Neural cell (in vitro differentiated cells): ENCODE data around the gene C1orf185. TPM values are rescaled to one million over a fixed set of nuclear protein-coding genes. Genes with fewer than 3 reads are reported as not detected.

Experiments
- H2AFZ ChIP-seq: fragments of 200-600, 300-800 bp; sonication (generic), shearing (Covaris generic); 2 replicates; pipeline ENCODE4 v1.6.0; 2014; ENCODE audit warnings: low read depth, mild to moderate bottlenecking, antibody characterized with exemption, low read length, moderate library complexity
- H3F3A ChIP-seq: fragments of 200-600 bp; shearing (Covaris generic); 2 replicates; pipeline ENCODE4 v1.6.1; 2016; ENCODE audit warnings: mild to moderate bottlenecking, moderate library complexity, mixed read lengths, antibody characterized with exemption, low read length; ENCODE audit not compliant: insufficient read depth, poor library complexity, severe bottlenecking
- H3K27ac ChIP-seq: fragments of 200-600, 300-800 bp; sonication (generic), shearing (Covaris generic); 2 replicates; pipeline ENCODE4 v1.5.1; 2014; ENCODE audit warnings: mild to moderate bottlenecking, low read length, moderate library complexity
- H3K27me3 ChIP-seq: fragments of 300-800, 200-600 bp; sonication (generic), shearing (Covaris generic); 2 replicates; pipeline ENCODE4 v1.6.0; 2014; ENCODE audit warnings: mild to moderate bottlenecking, low read depth, low read length, moderate library complexity; ENCODE audit not compliant: insufficient read depth
- H3K36me3 ChIP-seq: fragments of 300-800, 200-600 bp; sonication (generic), shearing (Covaris generic); 2 replicates; pipeline ENCODE4 v1.5.1; 2014; ENCODE audit warnings: mild to moderate bottlenecking, antibody characterized with exemption, low read length, moderate library complexity; ENCODE audit not compliant: insufficient read depth
- H3K4me2 ChIP-seq: fragments of 300-800, 200-600 bp; sonication (generic), shearing (Covaris generic); 2 replicates; pipeline ENCODE4 v1.6.0; 2014; ENCODE audit warnings: mild to moderate bottlenecking, low read length
- H3K4me3 ChIP-seq: fragments of 300-800, 200-600 bp; sonication (generic), shearing (Covaris generic); 2 replicates; pipeline ENCODE4 v1.5.1; 2014; ENCODE audit warnings: mild to moderate bottlenecking, low read length, moderate library complexity
- H3K79me2 ChIP-seq: fragments of 200-600 bp; shearing (Covaris generic); replicated peaks from 2 replicates; pipeline ENCODE4 v1.6.0; 2014; ENCODE audit warnings: mild to moderate bottlenecking, low read length, moderate library complexity; ENCODE audit not compliant: insufficient read depth
- H3K9ac ChIP-seq: fragments of 300-800, 200-600 bp; sonication (generic), shearing (Covaris generic); 2 replicates; pipeline ENCODE4 v1.6.1; 2016; ENCODE audit warnings: mild to moderate bottlenecking, low read length, mixed read lengths
- H3K9me2 ChIP-seq: fragments of 200-600 bp; shearing (Covaris generic); 2 replicates; pipeline ENCODE4 v1.6.1; 2016; ENCODE audit warnings: mild to moderate bottlenecking, low read length, mixed read lengths; ENCODE audit not compliant: insufficient read depth
- H3K9me3 ChIP-seq: fragments of 200-600, 300-800 bp; sonication (generic), shearing (Covaris generic); 2 replicates; pipeline ENCODE4 v1.6.1; 2016; ENCODE audit warnings: mild to moderate bottlenecking, mixed run types, low read length, moderate library complexity, mixed read lengths
- H4K20me1 ChIP-seq: fragments of 200-600 bp; shearing (Covaris generic); 2 replicates; pipeline ENCODE4 v1.6.1; 2016; ENCODE audit warnings: mild to moderate bottlenecking, mixed run types; ENCODE audit not compliant: insufficient read depth
- EP300 ChIP-seq: fragments of 450-650 bp; conservative IDR thresholded peaks from 2 replicates; pipeline ENCODE4 v1.6.1; 2014; ENCODE audit warnings: antibody characterized with exemption, mild to moderate bottlenecking, moderate library complexity; ENCODE audit not compliant: poor library complexity, severe bottlenecking
- EZH2 ChIP-seq: fragments of 200-600, 300-800 bp; shearing (Covaris generic), sonication (generic); IDR thresholded peaks from 2 replicates; pipeline ENCODE4 v1.6.1; 2014; ENCODE audit warnings: antibody characterized with exemption, low read length, borderline replicate concordance, mild to moderate bottlenecking; ENCODE audit not compliant: insufficient read depth, poor library complexity, severe bottlenecking
- MXI1 ChIP-seq: fragments of 450-650 bp; conservative IDR thresholded peaks from 2 replicates; pipeline ENCODE4 v1.6.1; 2014; ENCODE audit warnings: antibody characterized with exemption, mild to moderate bottlenecking; ENCODE audit not compliant: poor library complexity, severe bottlenecking
- POLR2AphosphoS5 ChIP-seq: IDR thresholded peaks from 2 replicates; pipeline ENCODE4 v1.6.1; 2012
- RAD21 ChIP-seq: fragments of 450-650 bp; conservative IDR thresholded peaks from 2 replicates; pipeline ENCODE4 v1.6.1; 2014; ENCODE audit warnings: antibody characterized with exemption, mild to moderate bottlenecking, moderate library complexity
- REST ChIP-seq: IDR thresholded peaks from 2 replicates; pipeline ENCODE4 v1.6.1; 2012; ENCODE audit warnings: borderline replicate concordance
- SMC3 ChIP-seq: fragments of 450-650 bp; conservative IDR thresholded peaks from 2 replicates; pipeline ENCODE4 v1.6.1; 2014; ENCODE audit warnings: antibody characterized with exemption, mild to moderate bottlenecking, moderate library complexity; ENCODE audit not compliant: poor library complexity
- TAF1 ChIP-seq: IDR thresholded peaks from 2 replicates; pipeline ENCODE4 v1.6.1; 2012; ENCODE audit warnings: low read depth
- polyA plus RNA-seq: library from polyadenylated mRNA; depleted of rRNA; stranded (reverse); fragments of >200 nt; gene quantifications from 2 replicates; pipeline ENCODE4 v1.2.3, GENCODE V29; 2014
- small RNA-seq, 3 experiments: library from RNA; depleted of rRNA; stranded (forward); fragments of <200 nt; gene quantifications; one replicate each; pipeline ENCODE3, GENCODE V24; 2012
- TF ChIP-seq, protein P1 (sequence below): fragments of 450-650 bp; IDR thresholded peaks from 2 replicates; pipeline ENCODE4 v1.5.1; 2014; ENCODE audit warnings: antibody characterized with exemption, mild to moderate bottlenecking, moderate library complexity; ENCODE audit not compliant: poor library complexity, severe bottlenecking

C1orf185 gene
- polyA plus RNA-seq, 1 donor from 2014 or later: not detected

GRCh38 chr1:51192213-51192843, 90.3 kb downstream of the C1orf185 start:
- Histone ChIP-seq H3K36me3 (no peaks in the 10 kb centered on the region), H3K9me3 (no peaks in the 10 kb centered on the region), H2AFZ (no peak overlapping the region), H4K20me1 (no peaks in the 10 kb centered on the region), H3K79me2 (no peaks in the 10 kb centered on the region), H3K4me3 (no peak overlapping the region), H3F3A (no peaks in the 10 kb centered on the region), H3K9ac (no peak overlapping the region), H3K27me3 (no peaks in the 10 kb centered on the region), H3K9me2 (no peaks in the 10 kb centered on the region), H3K4me2 (no peak overlapping the region), H3K27ac (no peak overlapping the region)
- TF ChIP-seq SMC3: peak; percentile 64
- peak; percentile 58 for TF ChIP-seq RAD21
- no peak for TF ChIP-seq TAF1
- no peak for TF ChIP-seq EP300
- TF ChIP-seq, protein P1, sequence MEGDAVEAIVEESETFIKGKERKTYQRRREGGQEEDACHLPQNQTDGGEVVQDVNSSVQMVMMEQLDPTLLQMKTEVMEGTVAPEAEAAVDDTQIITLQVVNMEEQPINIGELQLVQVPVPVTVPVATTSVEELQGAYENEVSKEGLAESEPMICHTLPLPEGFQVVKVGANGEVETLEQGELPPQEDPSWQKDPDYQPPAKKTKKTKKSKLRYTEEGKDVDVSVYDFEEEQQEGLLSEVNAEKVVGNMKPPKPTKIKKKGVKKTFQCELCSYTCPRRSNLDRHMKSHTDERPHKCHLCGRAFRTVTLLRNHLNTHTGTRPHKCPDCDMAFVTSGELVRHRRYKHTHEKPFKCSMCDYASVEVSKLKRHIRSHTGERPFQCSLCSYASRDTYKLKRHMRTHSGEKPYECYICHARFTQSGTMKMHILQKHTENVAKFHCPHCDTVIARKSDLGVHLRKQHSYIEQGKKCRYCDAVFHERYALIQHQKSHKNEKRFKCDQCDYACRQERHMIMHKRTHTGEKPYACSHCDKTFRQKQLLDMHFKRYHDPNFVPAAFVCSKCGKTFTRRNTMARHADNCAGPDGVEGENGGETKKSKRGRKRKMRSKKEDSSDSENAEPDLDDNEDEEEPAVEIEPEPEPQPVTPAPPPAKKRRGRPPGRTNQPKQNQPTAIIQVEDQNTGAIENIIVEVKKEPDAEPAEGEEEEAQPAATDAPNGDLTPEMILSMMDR: peak; percentile 73
- no peak for TF ChIP-seq MXI1

DNA sequence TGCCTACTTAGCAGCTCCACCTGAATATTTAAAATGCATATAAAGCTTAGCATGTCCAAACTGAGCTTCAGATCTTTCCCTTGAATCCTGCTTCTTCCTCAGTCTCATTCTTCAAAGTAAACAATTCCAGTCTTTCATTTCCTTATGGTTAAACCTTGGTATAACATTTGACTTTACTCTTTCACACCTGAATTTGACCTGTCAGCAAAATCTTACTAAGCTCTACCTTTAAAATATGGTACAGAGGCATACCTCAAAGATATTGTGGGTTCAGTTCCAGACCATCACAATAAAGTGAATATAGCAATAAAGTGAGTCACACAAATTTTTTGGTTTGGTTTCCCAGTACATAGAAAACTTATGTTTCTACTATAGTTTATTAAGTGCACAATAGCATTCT, 91.5 kb downstream of the C1orf185 start:
- H3K36me3 ChIP-seq: no peaks in the 10 kb centered on the region
- H3K9me3 ChIP-seq: no peaks in the 10 kb centered on the region
- H3K27me3 ChIP-seq: no peaks in the 10 kb centered on the region
- no peaks in the 10 kb centered on the region for H3F3A ChIP-seq
- H3K9ac ChIP-seq: no peak overlapping the region
- H3K27ac ChIP-seq: no peak overlapping the region
- H3K9me2 ChIP-seq: no peaks in the 10 kb centered on the region
- TF ChIP-seq POLR2AphosphoS5: no peak
- no peak for TF ChIP-seq MXI1
- no peak for TF ChIP-seq REST
- TF ChIP-seq SMC3: no peak
- no peak for TF ChIP-seq RAD21
- TF ChIP-seq, protein P1: no peak
- no peak for TF ChIP-seq TAF1
- TF ChIP-seq EZH2: no peak
- TF ChIP-seq EP300: no peak
- H3K4me3 ChIP-seq: no peak overlapping the region
- H3K79me2 ChIP-seq: no peaks in the 10 kb centered on the region
- H4K20me1 ChIP-seq: no peaks in the 10 kb centered on the region
- H3K4me2 ChIP-seq: no peak overlapping the region
- H2AFZ ChIP-seq: no peak overlapping the region

Small RNA genes within 50 kb of the gene (small RNA-seq; reads per million reads assigned to genes)
- gene MIR4421 (0 reads per million in 3 experiments), gene MIR6500 (0 reads per million in 3 experiments), gene RF00019 (0 to 1.2 (median 0) reads per million in 3 experiments)

Other genes starting within 250 kb of the C1orf185 start
- gene FAF1, start 142.0 kb upstream of the C1orf185 start, polyA plus RNA-seq: 38.4 and 52.1 TPM in 2 replicates
- gene CDKN2C, start 132.0 kb upstream of the C1orf185 start, polyA plus RNA-seq: 0.25 TPM in 1 of 2 replicates, not detected in the other
- 209 and 210 TPM in 2 replicates for gene RNF11, start 134.0 kb downstream of the C1orf185 start, polyA plus RNA-seq
- 1.1 and 1.2 TPM in 2 replicates for gene TTC39A, start 228.3 kb downstream of the C1orf185 start, polyA plus RNA-seq